ENCODE data around the gene DNAH9.
"Not testable (repeated sequence)": the region's sequence is repeated elsewhere in the genome, so short reads cannot be mapped to it uniquely, and the experiment has no call there.

The DNAH9 gene

GRCh38 chr17:11953924-11954323 lies 355.7 kb downstream of the DNAH9 start:
- ChIA-PET CTCF (no interaction called here), POLR2A (no interaction called here)
- H3K4me3 ChIP-seq (ENCODE audit: low read depth, low read length): no peak overlapping the region
- no peak for TF ChIP-seq CTCF (IDR thresholded peaks at IDR 0.05; ENCODE audit: insufficient read depth, low read length, missing control alignments)
- DNase-seq (ENCODE audit: low read depth, low spot score): no peak

GRCh38 chr17:11954936-11955335 lies 356.7 kb downstream of the DNAH9 start:
- ChIA-PET POLR2A (no interaction called here), CTCF (no interaction called here)
- TF ChIP-seq CTCF (IDR thresholded peaks at IDR 0.05; ENCODE audit: insufficient read depth, low read length, missing control alignments): no peak

GRCh38 chr17:11969565-11969964 lies 371.3 kb downstream of the DNAH9 start:
- ChIA-PET CTCF (no interaction called here), POLR2A (no interaction called here)
- no peak for TF ChIP-seq CTCF (IDR thresholded peaks at IDR 0.05; ENCODE audit: insufficient read depth, low read length, missing control alignments)
- no peak for DNase-seq (ENCODE audit: low read depth, low spot score)
- H3K4me3 ChIP-seq (ENCODE audit: low read depth, low read length): no peak overlapping the region

More at GRCh38 chr17:11954936-11955335, 356.7 kb downstream of the DNAH9 start:
- DNase-seq (ENCODE audit: low read depth, low spot score): no peak
- H3K4me3 ChIP-seq (ENCODE audit: low read depth, low read length): no peak overlapping the region

- CTCF ChIA-PET; H3K4me3 ChIP-seq (ENCODE audit: low read depth, low read length); POLR2A ChIA-PET; DNase-seq (ENCODE audit: low read depth, low spot score): not testable (repeated sequence)
These were observed 374.5 kb downstream of the DNAH9 start for GRCh38 chr17:11972741-11973140.

GRCh38 chr17:11979795-11980194 lies 381.5 kb downstream of the DNAH9 start:
- TF ChIP-seq CTCF (IDR thresholded peaks at IDR 0.05; ENCODE audit: insufficient read depth, low read length, missing control alignments): no peak
- DNase-seq (ENCODE audit: low read depth, low spot score): no peak
- ChIA-PET POLR2A (no interaction called here), CTCF (interaction anchor here (0.9 to 4.6 kb wide), 5 partner anchors 10 to 1243 kb away, joined by 3 to 36 read pairs (median 7); no protein-coding TSS in a partner anchor)
- H3K4me3 ChIP-seq (ENCODE audit: low read depth, low read length): no peak overlapping the region

GRCh38 chr17:11980813-11981212 lies 382.5 kb downstream of the DNAH9 start:
- DNase-seq (ENCODE audit: low read depth, low spot score): no peak
- CTCF ChIA-PET: interaction anchor here (1.3 to 4.6 kb wide), 6 partner anchors 9 to 1244 kb away, joined by 3 to 36 read pairs (median 6); no protein-coding TSS in a partner anchor
- no peak overlapping the region for H3K4me3 ChIP-seq (ENCODE audit: low read depth, low read length)
- TF ChIP-seq CTCF (IDR thresholded peaks at IDR 0.05; ENCODE audit: insufficient read depth, low read length, missing control alignments): peak; percentile 11
- POLR2A ChIA-PET: no interaction called here

- no peak overlapping the region for H3K4me3 ChIP-seq (ENCODE audit: low read depth, low read length)
- TF ChIP-seq CTCF (IDR thresholded peaks at IDR 0.05; ENCODE audit: insufficient read depth, low read length, missing control alignments): no peak
- CTCF ChIA-PET: interaction anchor here (1.3 to 4.6 kb wide), 3 partner anchors 8 to 1105 kb away, joined by 3 to 36 read pairs (median 4); no protein-coding TSS in a partner anchor
- POLR2A ChIA-PET: no interaction called here
- DNase-seq (ENCODE audit: low read depth, low spot score): no peak
These were observed 383.6 kb downstream of the DNAH9 start for GRCh38 chr17:11981862-11982261.
